ENCODE measurements around the gene CYP51A1. TPM values are rescaled to one million over a fixed set of nuclear protein-coding genes. Genes with fewer than 3 reads are reported as not detected.
"Not testable (repeated sequence)": the region's sequence is repeated elsewhere in the genome, so short reads cannot be mapped to it uniquely, and the experiment has no call there.

CYP51A1 gene
- total RNA-seq, 2 donors from 2014 or later: 23.0 to 31.2 TPM

- Histone ChIP-seq H3K27me3 (no peaks in the 10 kb centered on the region), H3K9me3 (no peaks in the 10 kb centered on the region), H3K27ac (no peak overlapping the region), H3K4me3 (no peak overlapping the region), H3K4me1 (no peaks in the 10 kb centered on the region), H3K36me3 (no peaks in the 10 kb centered on the region)
- DNase-seq (ENCODE audit: low spot score): no peak
- no peak for TF ChIP-seq CTCF (IDR thresholded peaks at IDR 0.05)
Observed at GRCh38 chr7:92158660-92159575, 24.6 kb upstream of the CYP51A1 start.

GRCh38 chr7:92156990-92157389, 22.7 kb upstream of the CYP51A1 start:
- no peak for DNase-seq (ENCODE audit: low spot score)
- no peak overlapping the region for H3K4me3 ChIP-seq
- no peaks in the 10 kb centered on the region for H3K36me3 ChIP-seq
- no peaks in the 10 kb centered on the region for H3K27me3 ChIP-seq
- no peaks in the 10 kb centered on the region for H3K9me3 ChIP-seq
- no peak overlapping the region for H3K27ac ChIP-seq
- TF ChIP-seq CTCF (IDR thresholded peaks at IDR 0.05): no peak
- H3K4me1 ChIP-seq: no peaks in the 10 kb centered on the region

GRCh38 chr7:92155108-92155739, 20.9 kb upstream of the CYP51A1 start:
- no peak overlapping the region for H3K4me3 ChIP-seq
- no peak for TF ChIP-seq CTCF (IDR thresholded peaks at IDR 0.05)
- H3K36me3 ChIP-seq: no peaks in the 10 kb centered on the region
- DNase-seq (ENCODE audit: low spot score): no peak
- H3K27me3 ChIP-seq: no peaks in the 10 kb centered on the region
- H3K9me3 ChIP-seq: no peaks in the 10 kb centered on the region
- no peaks in the 10 kb centered on the region for H3K4me1 ChIP-seq
- no peak overlapping the region for H3K27ac ChIP-seq

- H3K4me1 ChIP-seq: no peaks in the 10 kb centered on the region
- no peak for TF ChIP-seq CTCF (IDR thresholded peaks at IDR 0.05)
- no peaks in the 10 kb centered on the region for H3K27me3 ChIP-seq
- no peaks in the 10 kb centered on the region for H3K36me3 ChIP-seq
- H3K9me3 ChIP-seq: no peaks in the 10 kb centered on the region
- no peak for DNase-seq (ENCODE audit: low spot score)
- H3K4me3 ChIP-seq: no peak overlapping the region
- no peak overlapping the region for H3K27ac ChIP-seq
Observed at GRCh38 chr7:92150450-92151017, 16.3 kb upstream of the CYP51A1 start.

- TF ChIP-seq CTCF (IDR thresholded peaks at IDR 0.05): no peak
- no peaks in the 10 kb centered on the region for H3K4me1 ChIP-seq
- no peak overlapping the region for H3K27ac ChIP-seq
- H3K4me3 ChIP-seq: no peak overlapping the region
- H3K9me3 ChIP-seq: no peaks in the 10 kb centered on the region
- no peak for DNase-seq (ENCODE audit: low spot score)
- H3K36me3 ChIP-seq: no peaks in the 10 kb centered on the region
- H3K27me3 ChIP-seq: no peaks in the 10 kb centered on the region
Observed at GRCh38 chr7:92149736-92150239, 15.5 kb upstream of the CYP51A1 start.

- H3K4me1 ChIP-seq; H3K27ac ChIP-seq; H3K9me3 ChIP-seq; H3K36me3 ChIP-seq; H3K27me3 ChIP-seq; DNase-seq (ENCODE audit: low spot score); H3K4me3 ChIP-seq: not testable (repeated sequence)
Observed at GRCh38 chr7:92143192-92143880, 9.1 kb upstream of the CYP51A1 start.

GRCh38 chr7:92142791-92143190, 8.5 kb upstream of the CYP51A1 start:
- H3K4me3 ChIP-seq; H3K27me3 ChIP-seq; DNase-seq (ENCODE audit: low spot score); H3K27ac ChIP-seq; H3K9me3 ChIP-seq; H3K36me3 ChIP-seq; H3K4me1 ChIP-seq: not testable (repeated sequence)
